ENCODE measurements around the gene TTC9B.

DNA sequence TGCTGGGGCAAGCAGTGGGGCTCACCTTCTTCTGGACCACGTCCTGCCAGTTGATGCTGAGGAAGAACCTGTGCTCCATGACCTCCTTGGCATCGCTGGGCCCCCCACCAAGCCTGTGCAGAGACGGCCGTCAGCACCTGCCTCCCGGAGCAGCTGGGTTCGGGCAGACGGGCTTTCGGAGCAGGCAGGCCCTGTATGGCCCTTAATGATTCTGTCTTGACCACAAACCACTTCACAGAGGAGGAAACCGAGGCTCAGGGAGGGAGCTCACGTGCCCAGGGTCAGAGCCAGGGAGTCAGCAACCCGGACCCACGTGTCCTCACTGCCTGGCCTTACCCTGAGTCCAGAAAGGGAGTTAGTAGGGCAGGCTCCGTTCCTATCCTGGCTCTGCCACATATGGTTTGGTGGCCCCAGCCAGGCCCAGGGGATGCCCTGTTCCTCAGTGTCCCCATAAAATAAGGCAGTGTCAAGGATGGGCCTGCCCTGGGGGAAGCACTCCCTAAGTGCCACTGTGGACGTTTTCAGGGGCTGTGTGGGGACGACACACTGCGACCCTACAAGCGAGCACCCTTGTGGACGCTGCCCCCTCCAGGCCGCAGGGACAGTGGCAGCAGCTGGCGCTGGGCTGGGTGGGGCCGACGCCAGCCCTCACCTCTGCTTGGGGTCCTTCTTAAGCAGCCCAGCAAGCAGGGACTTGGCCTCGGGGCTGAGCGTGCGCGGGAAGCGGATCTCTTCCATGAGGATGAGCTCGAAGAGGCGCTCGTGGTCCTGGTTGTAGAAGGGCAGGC, 17.2 kb upstream of the TTC9B start:
- no peak for TF ChIP-seq ZNF274 (IDR thresholded peaks at IDR 0.05; ENCODE audit: low read depth, low read length)
- TF ChIP-seq YY1 (IDR thresholded peaks at IDR 0.05; ENCODE audit: insufficient read depth, insufficient read length): no peak
- TF ChIP-seq SUZ12 (IDR thresholded peaks at IDR 0.05; ENCODE audit: extremely low read depth, insufficient read depth, insufficient read length): no peak
